ENCODE results near the gene CDH13. TPM values are rescaled to one million over a fixed set of nuclear protein-coding genes. Genes with fewer than 3 reads are reported as not detected.

The CDH13 gene
- total RNA-seq, 1 donor from 2014 or later = not detected

DNA sequence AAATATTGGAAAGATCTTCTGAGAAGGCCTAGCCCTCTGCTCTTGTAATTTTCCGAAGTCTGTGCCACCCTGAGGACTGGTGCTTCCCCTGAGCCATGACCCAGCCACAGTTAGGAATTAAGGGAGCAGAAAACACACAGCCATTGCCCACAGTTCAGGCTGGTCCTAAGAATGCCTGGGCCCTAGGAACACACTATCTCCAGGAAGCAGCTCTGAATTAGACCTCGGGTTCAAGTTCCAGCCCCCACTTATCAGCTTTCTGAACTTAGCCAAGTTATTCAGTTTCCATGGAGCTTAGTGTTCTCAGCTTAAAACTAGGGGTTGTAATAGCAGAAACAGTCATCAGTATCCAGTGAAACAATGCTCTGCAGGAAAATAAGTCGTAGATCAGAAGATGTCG is 56.0 kb downstream of the CDH13 start:
- no peaks in the 10 kb centered on the region for H3K36me3 Mint-ChIP-seq (ENCODE audit: low read depth)
- no peak overlapping the region for H3K27ac Mint-ChIP-seq
- H3K4me3 Mint-ChIP-seq = no peak overlapping the region
- no peaks in the 10 kb centered on the region for H3K4me1 Mint-ChIP-seq
- TF ChIP-seq, protein P1, sequence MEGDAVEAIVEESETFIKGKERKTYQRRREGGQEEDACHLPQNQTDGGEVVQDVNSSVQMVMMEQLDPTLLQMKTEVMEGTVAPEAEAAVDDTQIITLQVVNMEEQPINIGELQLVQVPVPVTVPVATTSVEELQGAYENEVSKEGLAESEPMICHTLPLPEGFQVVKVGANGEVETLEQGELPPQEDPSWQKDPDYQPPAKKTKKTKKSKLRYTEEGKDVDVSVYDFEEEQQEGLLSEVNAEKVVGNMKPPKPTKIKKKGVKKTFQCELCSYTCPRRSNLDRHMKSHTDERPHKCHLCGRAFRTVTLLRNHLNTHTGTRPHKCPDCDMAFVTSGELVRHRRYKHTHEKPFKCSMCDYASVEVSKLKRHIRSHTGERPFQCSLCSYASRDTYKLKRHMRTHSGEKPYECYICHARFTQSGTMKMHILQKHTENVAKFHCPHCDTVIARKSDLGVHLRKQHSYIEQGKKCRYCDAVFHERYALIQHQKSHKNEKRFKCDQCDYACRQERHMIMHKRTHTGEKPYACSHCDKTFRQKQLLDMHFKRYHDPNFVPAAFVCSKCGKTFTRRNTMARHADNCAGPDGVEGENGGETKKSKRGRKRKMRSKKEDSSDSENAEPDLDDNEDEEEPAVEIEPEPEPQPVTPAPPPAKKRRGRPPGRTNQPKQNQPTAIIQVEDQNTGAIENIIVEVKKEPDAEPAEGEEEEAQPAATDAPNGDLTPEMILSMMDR (IDR thresholded peaks at IDR 0.05) = no peak
- no peaks in the 10 kb centered on the region for H3K9me3 Mint-ChIP-seq
- DNase-seq (no peak), ATAC-seq (ENCODE audit: low read depth) (no peak)
- intact Hi-C loops (cut with micrococcal nuclease) = no loop called here
- peaks cover 4% of the 10 kb centered on the region for H3K27me3 Mint-ChIP-seq
- ChIA-PET POLR2A (no interaction called here), CTCF (no interaction called here)

GRCh38 chr16:82684256-82684655 is 57.5 kb downstream of the CDH13 start:
- Mint-ChIP-seq H3K36me3 (ENCODE audit: low read depth) (no peaks in the 10 kb centered on the region), H3K27ac (no peak overlapping the region), H3K9me3 (no peaks in the 10 kb centered on the region), H3K4me3 (no peak overlapping the region), H3K4me1 (no peaks in the 10 kb centered on the region), H3K27me3 (peaks cover 4% of the 10 kb centered on the region)
- no peak for DNase-seq
- ChIA-PET POLR2A (no interaction called here), CTCF (no interaction called here)
- intact Hi-C loops (cut with micrococcal nuclease) = no loop called here
- TF ChIP-seq, protein P1 (IDR thresholded peaks at IDR 0.05) = no peak
- no peak for ATAC-seq (ENCODE audit: low read depth)

- Mint-ChIP-seq H3K27me3 (peaks cover 4% of the 10 kb centered on the region), H3K36me3 (ENCODE audit: low read depth) (no peaks in the 10 kb centered on the region), H3K4me1 (no peaks in the 10 kb centered on the region), H3K27ac (no peak overlapping the region), H3K4me3 (no peak overlapping the region), H3K9me3 (no peaks in the 10 kb centered on the region)
- ChIA-PET CTCF (no interaction called here), POLR2A (no interaction called here)
- DNase-seq = no peak
- ATAC-seq (ENCODE audit: low read depth) = no peak
- TF ChIP-seq, protein P1 (IDR thresholded peaks at IDR 0.05) = no peak
- intact Hi-C loops (cut with micrococcal nuclease) = no loop called here
Measured at GRCh38 chr16:82685526-82685925, 58.8 kb downstream of the CDH13 start.

DNA sequence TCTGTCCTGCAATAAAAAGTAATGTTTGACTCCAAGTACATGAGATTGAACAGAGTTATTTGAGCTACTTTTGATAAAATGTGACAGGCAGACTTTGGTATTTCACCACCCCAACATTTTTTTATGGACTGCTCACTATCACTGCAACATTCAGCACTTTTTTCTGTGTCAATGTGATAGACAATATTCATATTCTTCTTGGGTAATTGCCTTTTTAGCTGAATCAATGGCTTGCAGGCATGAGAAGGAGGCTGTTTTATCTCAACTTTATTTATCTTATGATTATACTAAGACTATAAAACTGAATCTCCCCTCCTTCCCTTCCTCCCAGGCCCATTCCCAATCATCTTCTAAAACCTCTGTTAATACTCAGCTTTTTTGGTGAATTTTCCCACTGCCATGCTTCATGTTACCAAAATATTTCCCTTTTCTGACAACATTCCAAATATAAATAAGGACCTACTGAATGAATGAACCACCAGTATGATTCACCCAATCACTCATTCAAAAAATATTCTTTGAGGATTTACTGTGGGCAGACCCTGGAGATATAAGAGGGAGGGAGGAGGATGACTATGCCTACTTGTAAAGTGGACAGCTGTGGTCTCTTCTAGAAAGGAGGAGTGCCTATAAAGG is 67.6 kb downstream of the CDH13 start:
- no peaks in the 10 kb centered on the region for H3K36me3 Mint-ChIP-seq (ENCODE audit: low read depth)
- H3K4me1 Mint-ChIP-seq = no peaks in the 10 kb centered on the region
- intact Hi-C loops (cut with micrococcal nuclease) = no loop called here
- TF ChIP-seq, protein P1 (IDR thresholded peaks at IDR 0.05) = no peak
- H3K4me3 Mint-ChIP-seq = no peak overlapping the region
- no peak overlapping the region for H3K27ac Mint-ChIP-seq
- DNase-seq = no peak
- H3K9me3 Mint-ChIP-seq = no peaks in the 10 kb centered on the region
- ATAC-seq (ENCODE audit: low read depth) = no peak
- ChIA-PET POLR2A (no interaction called here), CTCF (interaction anchor here (0.6 kb wide), 1 partner anchor 23 kb away, joined by 4 read pairs; no protein-coding TSS in a partner anchor)
- peaks cover 11% of the 10 kb centered on the region for H3K27me3 Mint-ChIP-seq

DNA sequence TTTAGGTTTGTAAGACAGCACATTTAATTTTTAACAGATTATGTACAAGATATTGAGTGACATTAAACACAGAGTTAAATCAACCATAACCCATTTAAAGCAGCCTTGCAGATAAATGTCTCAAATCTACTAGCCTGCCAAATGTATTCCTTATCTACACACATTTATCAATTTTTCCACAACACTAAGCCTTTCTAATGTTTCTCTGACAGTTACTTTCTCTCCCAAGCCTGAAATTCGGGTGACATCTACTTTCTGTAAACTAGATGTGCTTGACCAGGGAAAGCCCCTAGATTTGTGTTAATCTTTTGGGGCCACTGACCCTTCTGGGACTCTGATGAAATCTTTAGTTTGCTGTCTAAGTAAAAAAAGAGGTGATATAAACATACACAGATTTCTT is 69.0 kb downstream of the CDH13 start:
- Mint-ChIP-seq H3K27me3 (peaks cover 12% of the 10 kb centered on the region), H3K4me1 (no peaks in the 10 kb centered on the region), H3K4me3 (no peak overlapping the region), H3K27ac (no peak overlapping the region), H3K9me3 (no peaks in the 10 kb centered on the region), H3K36me3 (ENCODE audit: low read depth) (no peaks in the 10 kb centered on the region)
- ChIA-PET CTCF (no interaction called here), POLR2A (no interaction called here)
- ATAC-seq (ENCODE audit: low read depth) (no peak), DNase-seq (no peak)
- intact Hi-C loops (cut with micrococcal nuclease) = no loop called here
- TF ChIP-seq, protein P1 (IDR thresholded peaks at IDR 0.05) = no peak

All from activated B cell treated with CpG ODN at 0.5 μM for 24 hours (primary cell).